DOHH2 (cell line): ENCODE measurements around the gene ACTN1.

Experiments
- H3F3A ChIP-seq: fragments of 200-600 bp; sonication (generic), shearing (Covaris generic); 2 replicates; pipeline ENCODE4 v1.6.0; 2016; ENCODE audit warnings: antibody characterized with exemption, mild to moderate bottlenecking; ENCODE audit not compliant: control insufficient read depth, insufficient read depth
- H3K27ac ChIP-seq: fragments of 200-600 bp; sonication (generic); 2 replicates; pipeline ENCODE4 v1.5.1; 2014; ENCODE audit warnings: low read depth, mild to moderate bottlenecking, low read length, moderate library complexity
- H3K27me3 ChIP-seq: fragments of 200-600 bp; sonication (generic); 2 replicates; pipeline ENCODE4 v1.6.1; 2014; ENCODE audit warnings: mild to moderate bottlenecking, low read length, mixed read lengths; ENCODE audit not compliant: control insufficient read depth
- H3K36me3 ChIP-seq: fragments of 200-600 bp; sonication (generic); 2 replicates; pipeline ENCODE4 v1.6.1; 2014; ENCODE audit warnings: mild to moderate bottlenecking, low read length, moderate library complexity, mixed read lengths; ENCODE audit not compliant: control insufficient read depth
- H3K4me1 ChIP-seq: fragments of 200-600 bp; sonication (generic); 2 replicates; pipeline ENCODE4 v1.6.1; 2014; ENCODE audit warnings: mild to moderate bottlenecking, low read length, mixed read lengths; ENCODE audit not compliant: control insufficient read depth
- H3K4me2 ChIP-seq: fragments of 200-600 bp; sonication (generic); 2 replicates; pipeline ENCODE4 v1.6.0; 2014; ENCODE audit warnings: mild to moderate bottlenecking, low read length, moderate library complexity
- H3K4me3 ChIP-seq: fragments of 200-600 bp; sonication (generic); 2 replicates; pipeline ENCODE4 v1.5.1; 2014; ENCODE audit warnings: mild to moderate bottlenecking, low read length, mixed read lengths
- H3K79me2 ChIP-seq: fragments of 200-600 bp; sonication (generic); 2 replicates; pipeline ENCODE4 v1.6.1; 2014; ENCODE audit warnings: mild to moderate bottlenecking, low read length, mixed read lengths; ENCODE audit not compliant: control insufficient read depth
- H3K9me2 ChIP-seq: fragments of 200-600 bp; sonication (generic); replicated peaks from 2 replicates; pipeline ENCODE4 v1.6.1; 2014; ENCODE audit warnings: mild to moderate bottlenecking, low read length, mixed read lengths; ENCODE audit not compliant: control insufficient read depth
- H3K9me3 ChIP-seq: fragments of 200-600 bp; sonication (generic); 2 replicates; pipeline ENCODE4 v1.6.1; 2014; ENCODE audit warnings: antibody characterized with exemption, low read length, mixed read lengths; ENCODE audit not compliant: control insufficient read depth, insufficient read depth
- H4K20me1 ChIP-seq: fragments of 200-600 bp; sonication (generic); 2 replicates; pipeline ENCODE4 v1.6.0; 2014; ENCODE audit warnings: low read depth, mild to moderate bottlenecking, antibody characterized with exemption, low read length, moderate library complexity; ENCODE audit not compliant: control insufficient read depth, insufficient read depth
- EZH2phosphoT487 ChIP-seq: fragments of 200-600 bp; sonication (generic); IDR thresholded peaks from 2 replicates; pipeline ENCODE4 v1.6.1; 2017; ENCODE audit warnings: borderline replicate concordance, mild to moderate bottlenecking, antibody characterized with exemption, low read length, moderate library complexity, mixed read lengths
- TF ChIP-seq, protein P1 (sequence below): fragments of 200-600 bp; sonication (generic); IDR thresholded peaks from one replicate; pipeline ENCODE4 v1.5.1; 2014; ENCODE audit warnings: antibody characterized with exemption, mild to moderate bottlenecking, low read depth, low read length; ENCODE audit not compliant: poor library complexity, severe bottlenecking

The ACTN1 gene

DNA sequence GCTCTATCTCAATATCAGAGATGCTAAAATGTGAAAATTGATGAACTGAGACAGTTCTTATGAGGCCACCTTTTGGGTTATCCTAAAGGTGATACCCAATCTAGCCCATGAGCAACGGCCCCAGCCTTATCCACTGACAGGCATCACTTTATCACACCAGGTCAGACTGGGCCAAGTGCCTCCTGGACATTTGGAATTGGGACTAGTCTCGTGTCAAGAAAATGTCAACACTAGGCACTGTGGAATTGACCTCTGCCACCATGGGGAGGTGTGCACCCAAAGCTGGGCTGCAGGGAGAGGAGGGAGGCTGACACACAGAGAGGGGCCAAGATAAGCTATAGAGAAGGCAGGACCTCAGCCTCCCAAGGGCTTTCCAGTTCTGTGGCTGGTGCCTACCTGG, 107.7 kb downstream of the ACTN1 start:
- Histone ChIP-seq H3K27me3 (no peaks in the 10 kb centered on the region), H3K79me2 (no peaks in the 10 kb centered on the region), H3K9me3 (no peaks in the 10 kb centered on the region), H3K9me2 (no peaks in the 10 kb centered on the region), H3F3A (no peaks in the 10 kb centered on the region), H3K4me2 (no peak overlapping the region), H3K4me1 (no peaks in the 10 kb centered on the region), H3K4me3 (no peak overlapping the region), H3K27ac (no peak overlapping the region), H3K36me3 (no peaks in the 10 kb centered on the region), H4K20me1 (no peaks in the 10 kb centered on the region)
- TF ChIP-seq EZH2phosphoT487: no peak
- TF ChIP-seq, protein P1, sequence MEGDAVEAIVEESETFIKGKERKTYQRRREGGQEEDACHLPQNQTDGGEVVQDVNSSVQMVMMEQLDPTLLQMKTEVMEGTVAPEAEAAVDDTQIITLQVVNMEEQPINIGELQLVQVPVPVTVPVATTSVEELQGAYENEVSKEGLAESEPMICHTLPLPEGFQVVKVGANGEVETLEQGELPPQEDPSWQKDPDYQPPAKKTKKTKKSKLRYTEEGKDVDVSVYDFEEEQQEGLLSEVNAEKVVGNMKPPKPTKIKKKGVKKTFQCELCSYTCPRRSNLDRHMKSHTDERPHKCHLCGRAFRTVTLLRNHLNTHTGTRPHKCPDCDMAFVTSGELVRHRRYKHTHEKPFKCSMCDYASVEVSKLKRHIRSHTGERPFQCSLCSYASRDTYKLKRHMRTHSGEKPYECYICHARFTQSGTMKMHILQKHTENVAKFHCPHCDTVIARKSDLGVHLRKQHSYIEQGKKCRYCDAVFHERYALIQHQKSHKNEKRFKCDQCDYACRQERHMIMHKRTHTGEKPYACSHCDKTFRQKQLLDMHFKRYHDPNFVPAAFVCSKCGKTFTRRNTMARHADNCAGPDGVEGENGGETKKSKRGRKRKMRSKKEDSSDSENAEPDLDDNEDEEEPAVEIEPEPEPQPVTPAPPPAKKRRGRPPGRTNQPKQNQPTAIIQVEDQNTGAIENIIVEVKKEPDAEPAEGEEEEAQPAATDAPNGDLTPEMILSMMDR: no peak

DNA sequence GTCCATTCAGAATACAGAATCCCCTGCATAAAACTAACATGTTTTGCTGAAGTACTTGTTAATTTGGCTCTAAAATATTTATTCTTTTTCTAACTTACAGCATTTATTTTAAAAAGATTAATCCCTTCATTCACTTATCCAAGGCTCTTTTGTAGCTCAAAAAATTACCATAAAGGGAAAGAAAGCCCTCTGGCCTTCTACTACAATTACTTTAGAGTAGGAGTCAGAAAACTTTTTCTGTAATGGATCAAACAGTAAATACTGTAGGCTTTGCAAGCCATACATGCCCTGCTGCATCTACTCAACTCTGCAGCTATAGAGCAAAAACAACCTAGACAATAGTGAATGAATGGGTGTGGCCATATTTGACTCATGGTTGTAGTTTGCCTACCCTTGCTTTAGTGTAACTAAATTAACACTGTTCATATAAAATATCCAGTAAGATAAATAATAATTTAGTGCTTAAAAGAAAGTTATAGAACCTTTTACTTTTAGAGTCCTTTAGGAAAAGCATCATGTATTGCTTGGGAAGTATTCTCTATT, 112.0 kb downstream of the ACTN1 start:
- Histone ChIP-seq H3F3A (no peaks in the 10 kb centered on the region), H3K4me3 (no peak overlapping the region), H3K9me3 (peaks cover 15% of the 10 kb centered on the region), H3K9me2 (no peaks in the 10 kb centered on the region), H4K20me1 (no peaks in the 10 kb centered on the region), H3K79me2 (no peaks in the 10 kb centered on the region), H3K4me1 (peaks cover 5% of the 10 kb centered on the region), H3K27ac (no peak overlapping the region), H3K4me2 (no peak overlapping the region), H3K27me3 (no peaks in the 10 kb centered on the region), H3K36me3 (no peaks in the 10 kb centered on the region)
- no peak for TF ChIP-seq EZH2phosphoT487
- TF ChIP-seq, protein P1: no peak

DNA sequence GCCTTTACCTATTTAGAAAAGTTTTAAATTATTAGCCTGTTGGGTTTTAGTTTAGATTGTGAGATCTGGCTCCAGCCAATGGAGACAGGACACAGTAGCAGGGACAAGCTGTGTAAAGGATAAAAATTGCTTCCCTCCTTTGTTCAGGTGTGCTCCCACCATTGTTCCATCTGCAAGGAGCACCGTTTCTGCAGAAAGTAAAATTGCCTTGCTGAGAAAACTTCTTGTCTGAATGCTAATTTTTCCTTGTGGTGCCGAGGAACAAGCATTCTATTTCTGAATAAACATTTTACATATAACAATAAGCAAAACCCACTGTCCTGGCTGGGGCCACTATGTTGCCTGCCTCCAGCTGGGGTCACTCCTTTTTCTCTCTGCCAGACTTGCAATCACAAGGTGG, 113.6 kb downstream of the ACTN1 start:
- Histone ChIP-seq H3K4me2 (no peak overlapping the region), H3K4me1 (peaks cover 5% of the 10 kb centered on the region), H3K79me2 (no peaks in the 10 kb centered on the region), H4K20me1 (no peaks in the 10 kb centered on the region), H3K27me3 (no peaks in the 10 kb centered on the region; the same call in 1 of the 2 replicates), H3F3A (no peaks in the 10 kb centered on the region), H3K9me2 (no peaks in the 10 kb centered on the region), H3K27ac (no peak overlapping the region), H3K4me3 (no peak overlapping the region), H3K36me3 (no peaks in the 10 kb centered on the region), H3K9me3 (peaks cover 15% of the 10 kb centered on the region)
- TF ChIP-seq, protein P1: no peak
- TF ChIP-seq EZH2phosphoT487: no peak

DNA sequence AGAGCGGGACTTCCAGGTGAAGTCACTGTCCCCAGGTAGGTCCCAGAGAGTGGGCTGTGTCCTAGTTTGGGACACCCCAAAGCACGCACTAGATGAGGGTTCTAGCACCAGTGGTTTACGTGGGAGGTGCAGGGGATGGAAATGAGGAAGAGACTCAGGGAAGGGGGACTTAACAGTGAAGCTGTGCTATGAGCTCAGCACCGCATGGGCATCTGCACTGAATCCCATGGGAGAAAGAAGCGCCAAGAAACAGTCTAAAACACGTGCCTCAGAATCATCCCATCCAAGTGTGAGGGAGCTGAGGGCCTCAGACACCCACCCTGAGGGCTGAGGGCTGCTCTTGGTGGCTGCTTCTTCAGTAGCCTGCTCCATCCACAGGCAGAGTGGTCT, 114.7 kb downstream of the ACTN1 start:
- Histone ChIP-seq H3K79me2 (no peaks in the 10 kb centered on the region), H3K27me3 (peaks cover 3% of the 10 kb centered on the region), H3K9me3 (peaks cover 15% of the 10 kb centered on the region), H3K27ac (no peak overlapping the region), H3K4me3 (no peak overlapping the region), H3K4me2 (no peak overlapping the region), H3K9me2 (no peaks in the 10 kb centered on the region), H4K20me1 (no peaks in the 10 kb centered on the region), H3K36me3 (no peaks in the 10 kb centered on the region), H3F3A (no peaks in the 10 kb centered on the region), H3K4me1 (peaks cover 5% of the 10 kb centered on the region)
- TF ChIP-seq, protein P1: no peak
- no peak for TF ChIP-seq EZH2phosphoT487
